Esophagus squamous epithelium (tissue), 4 donors: ENCODE measurements around the gene SATB2.

Experiments used
- POLR2A ChIP-seq, 4 donors: fragments of 450-650 bp; IDR thresholded peaks; one replicate each; pipeline ENCODE4 v1.6.1; 2017; ENCODE audit warnings: antibody characterized with exemption in 4 of 4, mild to moderate bottlenecking in 4 of 4, moderate library complexity in 3 of 4
- TF ChIP-seq, protein P1 (sequence below), 6 experiments: fragments of 450-650 bp in 4 of 6; fragments of 200-600 bp in 2 of 6; sonication (generic) in 2 of 6; IDR thresholded peaks; one replicate each; pipeline ENCODE4 v1.5.1; 2016 to 2019; ENCODE audit warnings: antibody characterized with exemption in 6 of 6, mild to moderate bottlenecking in 4 of 6, moderate library complexity in 4 of 6

DNA sequence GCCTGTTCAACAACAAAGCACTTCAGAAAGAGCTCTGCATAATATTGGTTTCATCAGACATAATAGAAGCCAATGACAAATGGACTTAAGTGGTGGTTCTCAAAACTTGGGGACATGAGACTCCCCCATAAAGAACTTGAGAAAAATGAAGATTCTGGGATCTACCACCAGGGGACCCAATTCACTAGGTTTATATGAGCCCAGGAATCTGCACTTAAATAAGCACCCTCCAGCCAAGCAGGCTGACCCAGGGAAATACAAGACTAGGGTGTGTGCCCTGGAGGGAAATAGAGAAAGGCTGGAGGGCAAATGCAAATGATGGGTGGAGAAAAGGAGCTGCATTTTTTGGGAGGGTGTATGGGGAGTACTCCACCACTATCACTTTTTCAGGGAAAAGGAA lies 52.5 kb downstream of the SATB2 start:
- no peak for TF ChIP-seq POLR2A (IDR thresholded peaks at IDR 0.05)
- TF ChIP-seq, protein P1, sequence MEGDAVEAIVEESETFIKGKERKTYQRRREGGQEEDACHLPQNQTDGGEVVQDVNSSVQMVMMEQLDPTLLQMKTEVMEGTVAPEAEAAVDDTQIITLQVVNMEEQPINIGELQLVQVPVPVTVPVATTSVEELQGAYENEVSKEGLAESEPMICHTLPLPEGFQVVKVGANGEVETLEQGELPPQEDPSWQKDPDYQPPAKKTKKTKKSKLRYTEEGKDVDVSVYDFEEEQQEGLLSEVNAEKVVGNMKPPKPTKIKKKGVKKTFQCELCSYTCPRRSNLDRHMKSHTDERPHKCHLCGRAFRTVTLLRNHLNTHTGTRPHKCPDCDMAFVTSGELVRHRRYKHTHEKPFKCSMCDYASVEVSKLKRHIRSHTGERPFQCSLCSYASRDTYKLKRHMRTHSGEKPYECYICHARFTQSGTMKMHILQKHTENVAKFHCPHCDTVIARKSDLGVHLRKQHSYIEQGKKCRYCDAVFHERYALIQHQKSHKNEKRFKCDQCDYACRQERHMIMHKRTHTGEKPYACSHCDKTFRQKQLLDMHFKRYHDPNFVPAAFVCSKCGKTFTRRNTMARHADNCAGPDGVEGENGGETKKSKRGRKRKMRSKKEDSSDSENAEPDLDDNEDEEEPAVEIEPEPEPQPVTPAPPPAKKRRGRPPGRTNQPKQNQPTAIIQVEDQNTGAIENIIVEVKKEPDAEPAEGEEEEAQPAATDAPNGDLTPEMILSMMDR (IDR thresholded peaks at IDR 0.05), result peak in 1 of 6 experiments; percentile 5
